DMS53 treated with DMSO at 0.1 percent for 48 hours (cell line): ENCODE measurements around the gene KCNK10.

Experiments used
- DNase-seq: peaks from one replicate; lab custom pipeline; 2025; ENCODE audit not compliant: unreplicated experiment; lab: John Stamatoyannopoulos, UW

Gene KCNK10

DNA sequence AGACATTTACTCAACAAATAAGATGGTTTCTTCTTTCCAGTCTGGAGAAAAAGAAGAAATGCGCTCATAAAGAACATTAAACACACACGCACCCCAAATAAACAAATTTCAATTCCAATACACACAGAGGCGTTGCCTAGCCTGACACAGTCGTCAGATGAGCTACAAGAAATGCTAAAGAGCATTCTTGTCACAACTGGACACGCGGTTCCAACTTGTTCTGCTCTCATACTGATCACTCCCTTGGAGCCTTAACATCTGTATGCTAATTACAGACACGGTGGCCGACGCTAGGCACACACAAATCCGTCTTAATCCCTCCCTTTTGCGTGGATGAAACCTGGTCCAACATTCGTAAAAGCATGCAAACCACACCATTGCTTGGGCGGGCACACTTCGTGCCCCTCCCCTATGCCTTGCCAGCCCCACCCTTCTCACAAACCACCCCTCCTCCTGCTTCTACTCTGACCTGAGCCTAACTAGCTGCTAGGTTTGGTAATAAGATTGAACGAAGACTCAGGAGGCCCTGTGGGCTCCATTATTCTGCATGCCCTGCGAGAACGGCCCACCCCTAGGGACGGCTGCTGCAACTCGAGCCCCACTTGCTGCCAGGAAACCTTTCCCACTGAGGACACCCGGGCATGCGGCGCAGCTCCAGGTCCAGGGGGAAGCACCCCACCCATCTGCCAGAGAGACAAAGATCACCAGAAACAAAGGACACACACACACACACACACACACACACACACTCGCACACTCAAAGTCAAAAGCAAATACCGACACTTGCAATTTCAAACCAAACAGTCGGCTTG lies 1.2 kb downstream of the KCNK10 start:
- peak; percentile 18 for DNase-seq

DNA sequence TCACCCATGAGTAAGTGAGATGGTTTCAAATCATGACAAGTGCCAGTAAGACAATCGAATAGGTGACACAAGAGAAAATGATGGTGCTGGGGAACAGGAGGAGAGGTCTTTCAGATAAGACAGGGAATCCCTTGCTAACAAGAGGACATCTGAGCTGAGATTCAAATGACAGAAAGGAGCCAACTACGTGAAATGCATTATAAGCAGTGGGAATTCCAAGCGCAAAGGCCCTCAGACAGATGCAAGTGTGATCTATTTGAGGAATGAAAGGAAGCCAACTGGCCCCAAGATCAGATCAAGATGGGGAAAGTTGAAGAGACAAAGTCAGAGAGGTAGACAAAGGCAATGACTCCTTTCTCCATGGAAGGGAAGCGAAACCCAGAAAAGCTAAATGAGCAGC lies 4.7 kb downstream of the KCNK10 start:
- DNase-seq, result no peak

DNA sequence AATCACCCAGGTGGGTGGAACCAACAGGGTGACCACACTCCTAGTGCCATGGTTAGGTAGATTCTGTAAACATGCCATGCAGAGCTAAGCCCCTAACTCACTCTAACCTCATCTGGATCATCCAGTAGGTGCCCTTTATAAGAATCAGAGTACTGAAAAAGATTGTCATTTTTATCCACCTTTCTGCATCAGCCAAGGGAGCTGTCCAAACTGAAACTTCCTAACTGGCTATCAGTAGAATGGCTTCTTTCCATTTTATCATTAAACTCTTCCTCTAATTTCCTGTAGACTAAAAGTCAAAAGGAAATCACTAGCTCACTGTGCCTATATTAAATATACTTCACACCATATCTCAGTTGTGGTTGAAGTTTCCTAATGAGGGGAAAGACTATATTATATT lies 6.5 kb downstream of the KCNK10 start:
- DNase-seq, result no peak

DNA sequence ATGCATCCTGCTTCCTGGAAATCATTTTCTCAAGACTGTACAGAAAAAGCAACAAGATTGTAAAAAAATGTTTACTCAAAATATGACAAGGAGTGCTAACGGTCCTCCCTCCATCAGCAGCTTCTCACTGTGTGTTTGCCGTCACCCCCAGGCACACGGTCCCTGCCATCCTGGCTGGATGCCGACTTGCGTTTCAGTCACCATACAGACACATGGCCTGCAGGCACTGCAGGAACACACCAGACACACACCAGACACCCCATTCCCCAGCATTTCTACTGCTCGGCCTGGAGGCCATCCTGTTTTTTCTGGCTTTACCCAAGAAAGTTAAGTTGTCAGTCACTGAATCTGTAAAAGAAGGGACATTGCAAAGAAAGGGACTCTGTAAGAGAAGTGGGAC lies 10.8 kb downstream of the KCNK10 start:
- no peak for DNase-seq

DNA sequence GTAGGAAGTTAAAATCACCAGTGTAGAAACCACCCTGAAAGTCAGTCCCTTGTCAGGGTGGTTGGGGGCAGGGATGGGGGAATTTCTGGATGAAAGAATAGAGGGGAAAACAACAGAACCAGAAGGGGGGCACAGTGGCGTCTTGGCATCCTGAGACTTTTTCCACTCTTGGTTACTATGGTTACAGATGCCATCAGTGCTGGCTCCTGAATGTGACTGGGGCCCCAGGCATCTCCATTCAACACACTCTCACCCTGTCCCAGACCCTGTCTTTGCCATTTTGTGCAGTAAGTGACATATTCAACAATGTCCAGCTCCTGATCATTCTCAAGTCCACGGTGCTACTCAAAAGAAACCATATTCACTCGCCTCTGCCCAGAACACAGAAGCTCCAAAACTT lies 11.3 kb downstream of the KCNK10 start:
- no peak for DNase-seq

DNA sequence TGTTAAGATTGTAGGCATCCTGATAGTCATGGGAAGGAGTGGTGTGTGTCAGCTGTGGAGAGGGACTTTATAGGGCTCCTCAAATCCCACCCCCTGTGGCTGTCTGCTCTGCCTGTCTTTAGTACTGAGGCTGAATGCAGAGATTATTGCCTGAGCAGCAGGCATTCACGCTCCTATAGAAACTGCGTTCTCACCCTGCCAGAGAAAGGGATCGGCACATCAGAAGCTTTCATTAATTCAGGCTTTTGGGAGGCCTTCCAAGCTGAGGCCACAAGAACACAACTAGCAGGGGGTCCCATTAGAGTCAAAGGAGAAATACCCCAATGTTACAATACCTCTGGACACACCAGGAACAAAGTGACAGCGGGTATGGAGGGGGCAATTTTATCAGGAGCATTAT lies 12.6 kb downstream of the KCNK10 start:
- no peak for DNase-seq

DNA sequence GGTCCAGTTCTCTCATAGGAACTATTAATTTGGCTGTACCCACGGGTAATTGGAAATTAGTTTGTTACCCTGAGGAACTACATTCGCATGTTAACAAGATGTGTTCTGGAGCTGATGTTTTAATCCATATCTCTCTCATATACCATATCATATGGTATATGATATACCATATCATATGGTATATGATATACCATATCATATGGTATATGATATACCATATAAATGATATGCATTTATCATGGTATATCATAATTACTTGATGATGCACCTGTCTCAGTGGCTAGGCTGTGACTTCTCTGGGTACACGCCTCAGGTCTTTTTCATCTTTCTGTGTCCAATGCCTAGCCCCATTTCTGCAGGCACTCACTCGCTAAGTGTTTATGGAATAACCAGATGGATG lies 13.0 kb downstream of the KCNK10 start:
- no peak for DNase-seq

DNA sequence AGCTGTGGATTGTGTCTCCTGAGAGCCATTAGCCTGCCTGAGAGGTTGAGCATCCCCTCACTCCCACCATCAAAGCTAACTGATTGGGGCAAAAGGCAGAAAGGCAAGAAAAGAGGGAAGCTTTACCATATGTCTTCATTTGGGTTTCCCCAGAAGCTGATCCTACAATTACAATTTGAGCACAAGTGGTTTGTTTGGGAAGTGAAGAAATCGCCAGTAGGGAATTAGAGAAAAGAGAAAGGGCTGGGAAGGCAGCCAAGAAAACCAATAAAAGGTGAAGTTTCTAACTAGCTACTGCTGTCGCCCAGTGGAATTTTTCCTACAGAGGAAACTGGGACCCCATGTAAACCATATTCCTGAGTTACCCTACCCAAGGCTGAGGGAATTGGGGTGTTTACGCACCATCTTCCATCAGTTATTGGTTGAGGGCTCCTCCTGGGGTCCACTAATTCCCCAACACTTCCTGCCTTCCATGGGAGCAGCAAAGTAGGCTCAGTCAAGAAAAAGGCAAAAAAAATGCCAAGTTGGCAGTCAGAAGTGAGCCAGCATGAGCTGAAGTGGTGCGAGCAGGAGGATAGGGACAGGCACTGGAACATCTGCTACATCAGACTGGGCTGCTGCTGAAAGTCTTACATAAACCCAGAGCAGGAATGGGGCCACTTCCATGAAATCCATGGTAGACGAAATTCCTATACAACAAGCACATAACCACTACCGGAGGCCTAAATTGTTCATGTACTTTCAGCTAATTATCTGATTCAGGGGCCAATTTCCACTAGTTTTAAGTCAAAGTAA lies 17.3 kb downstream of the KCNK10 start:
- no peak for DNase-seq

DNA sequence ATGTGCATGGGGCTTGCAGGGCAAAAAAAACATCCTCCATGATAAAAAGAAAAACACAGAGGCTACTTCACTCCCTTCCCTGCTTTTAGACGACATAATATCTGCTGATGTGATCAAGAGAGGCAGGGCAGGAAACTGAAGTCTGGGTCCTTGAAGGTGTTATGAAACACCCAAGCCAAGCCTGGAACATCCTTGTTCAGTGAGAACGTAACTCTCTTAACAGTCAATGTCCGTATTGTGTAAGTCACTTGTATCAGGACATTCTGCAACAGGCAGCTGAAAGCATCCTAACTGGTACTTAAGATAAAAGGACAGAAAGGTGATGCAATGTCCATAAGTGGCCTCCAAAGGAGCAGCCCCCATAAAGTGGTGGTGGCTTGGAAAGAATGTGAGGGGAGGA lies 20.0 kb downstream of the KCNK10 start:
- DNase-seq, result no peak

DNA sequence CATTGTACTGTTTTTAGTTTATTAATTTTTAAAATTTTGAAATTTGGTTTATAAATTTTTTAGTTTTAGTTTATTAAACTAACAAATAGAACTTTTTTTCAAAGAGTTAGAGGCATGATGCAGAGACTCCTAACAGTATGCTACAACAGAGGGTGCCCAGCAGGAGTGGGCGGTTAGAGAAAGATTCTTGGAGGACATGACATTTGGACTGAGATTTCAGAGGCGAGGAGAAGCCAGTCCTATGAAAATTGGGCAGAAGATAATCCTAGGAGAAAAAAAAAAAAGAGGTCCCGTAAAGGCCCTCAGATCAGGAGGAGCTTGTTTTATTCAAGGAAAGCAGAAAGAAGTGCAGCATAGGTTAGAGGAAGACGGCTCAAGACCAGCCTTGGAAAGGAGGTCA lies 21.7 kb downstream of the KCNK10 start:
- DNase-seq, result no peak

DNA sequence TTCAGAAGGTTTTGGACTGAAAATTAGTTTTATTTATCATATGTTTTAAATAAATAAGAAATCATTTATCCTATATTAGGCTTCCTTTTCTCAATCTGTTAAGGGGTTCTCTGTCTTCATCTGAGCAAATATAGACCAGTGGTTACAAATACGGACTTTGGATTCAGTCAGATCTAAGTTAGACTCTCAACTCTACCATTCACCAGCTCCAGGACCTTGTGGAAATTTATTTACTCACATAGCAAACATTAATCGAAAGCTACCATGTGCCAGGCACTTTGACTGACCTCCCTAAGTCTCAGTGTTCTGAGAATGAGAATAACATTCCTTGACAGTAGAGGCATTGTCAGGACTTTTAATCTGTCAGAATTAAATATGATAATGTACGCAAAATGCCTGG lies 22.3 kb downstream of the KCNK10 start:
- DNase-seq, result no peak

DNA sequence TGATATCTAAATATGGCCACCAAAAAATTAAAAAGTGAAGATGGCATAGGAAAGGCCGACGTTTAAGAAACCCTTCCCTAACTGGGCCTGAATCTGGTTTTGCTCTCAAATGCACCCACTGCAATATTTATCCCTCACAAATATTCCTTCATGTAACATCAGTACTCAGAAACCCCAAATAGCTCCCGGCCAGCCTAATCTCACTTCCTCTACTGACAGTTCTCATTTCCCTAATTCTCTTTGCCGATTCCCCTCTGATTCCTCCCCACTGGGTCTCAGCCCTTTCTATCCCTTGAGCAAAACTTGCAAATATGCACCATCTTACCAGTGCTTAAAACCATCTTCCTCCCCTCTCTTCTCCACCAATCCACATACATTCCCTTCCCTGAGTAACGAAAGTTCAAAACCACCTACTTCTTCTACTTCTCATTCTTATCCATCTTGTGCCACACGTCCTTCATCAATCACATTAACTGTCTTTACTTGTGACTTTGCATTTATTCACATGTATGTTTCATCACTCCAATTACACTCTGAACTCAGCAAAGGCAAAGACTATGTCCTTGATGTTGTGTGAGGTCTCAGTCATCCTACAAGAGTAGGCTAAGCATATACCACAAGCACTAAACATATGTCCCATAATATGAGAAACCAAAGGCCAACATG lies 23.1 kb downstream of the KCNK10 start:
- DNase-seq, result no peak

DNA sequence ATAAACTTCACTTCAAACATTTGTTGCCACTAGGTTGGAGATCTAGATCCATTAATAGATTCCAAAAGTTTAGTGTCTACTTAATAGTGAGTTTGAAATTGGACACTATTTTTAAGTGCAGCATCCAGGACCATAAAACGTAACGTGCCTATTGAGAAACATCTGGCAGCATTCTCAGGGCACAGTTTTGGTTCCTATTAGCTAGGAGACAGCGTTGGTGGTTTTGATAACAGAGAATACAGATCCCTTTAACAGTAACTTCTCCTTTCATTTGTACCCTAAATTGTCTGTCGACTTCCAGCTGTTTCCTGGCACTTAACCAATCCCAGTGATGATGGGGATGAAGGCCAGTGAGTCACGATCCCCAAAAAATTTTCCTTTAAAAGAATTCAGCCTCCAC lies 25.8 kb downstream of the KCNK10 start:
- DNase-seq, result no peak

DNA sequence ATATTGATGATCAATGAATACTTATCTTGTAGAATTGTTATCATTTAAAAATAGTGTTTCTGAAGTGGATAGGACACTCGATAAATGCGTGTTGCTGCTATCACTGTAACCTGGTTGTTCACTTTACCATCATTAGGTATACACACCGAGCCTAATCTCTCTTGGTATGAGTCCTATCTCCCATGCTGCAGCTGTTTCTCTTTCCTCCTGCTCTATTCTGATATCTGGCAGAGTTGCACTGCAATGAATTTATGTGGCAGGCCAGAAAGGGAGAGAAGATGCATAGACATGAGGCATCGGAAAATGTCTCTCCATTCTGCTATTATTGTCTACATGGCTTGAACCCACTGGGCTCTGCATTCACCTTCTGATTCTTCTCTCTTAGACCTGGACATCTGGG lies 26.7 kb downstream of the KCNK10 start:
- no peak for DNase-seq

DNA sequence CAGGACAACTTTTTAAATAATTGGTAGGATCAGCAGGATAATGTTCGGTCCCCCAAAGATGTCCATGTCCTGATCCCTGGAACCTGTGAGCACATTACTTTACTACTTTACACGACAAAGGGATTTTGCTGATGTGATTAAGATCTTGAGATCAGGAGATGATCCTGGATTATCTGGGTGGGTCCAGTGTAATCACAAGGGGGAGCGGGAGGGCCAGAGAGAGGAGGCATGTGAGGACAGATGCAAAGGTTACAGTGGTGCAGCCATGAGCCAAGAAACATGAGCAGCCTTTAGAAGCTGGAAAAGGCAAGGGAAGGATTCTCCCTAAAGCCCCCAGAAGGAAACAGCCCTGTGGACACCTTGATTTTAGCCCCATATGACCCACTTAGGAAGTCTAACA lies 33.1 kb downstream of the KCNK10 start:
- DNase-seq, result no peak

DNA sequence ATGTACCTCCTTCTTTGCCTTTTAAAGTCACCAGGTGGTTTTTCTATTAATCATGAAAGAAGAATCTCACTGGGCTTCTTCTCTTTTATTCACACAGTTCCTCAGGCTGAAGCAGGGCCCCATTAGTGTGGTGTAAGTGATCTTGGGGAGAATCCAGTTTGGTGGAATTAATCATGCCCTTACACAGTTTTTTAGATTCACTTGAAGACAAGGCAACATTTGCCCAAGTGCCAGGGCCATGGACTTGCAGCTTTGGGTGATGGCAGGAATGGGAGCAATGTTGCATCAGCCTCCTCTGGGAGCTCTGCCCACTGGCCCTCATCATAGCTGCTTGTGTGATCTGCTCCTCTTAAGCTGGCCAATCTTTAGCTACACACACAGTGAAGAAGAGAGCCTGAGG lies 33.8 kb downstream of the KCNK10 start:
- DNase-seq, result peak; percentile 5

DNA sequence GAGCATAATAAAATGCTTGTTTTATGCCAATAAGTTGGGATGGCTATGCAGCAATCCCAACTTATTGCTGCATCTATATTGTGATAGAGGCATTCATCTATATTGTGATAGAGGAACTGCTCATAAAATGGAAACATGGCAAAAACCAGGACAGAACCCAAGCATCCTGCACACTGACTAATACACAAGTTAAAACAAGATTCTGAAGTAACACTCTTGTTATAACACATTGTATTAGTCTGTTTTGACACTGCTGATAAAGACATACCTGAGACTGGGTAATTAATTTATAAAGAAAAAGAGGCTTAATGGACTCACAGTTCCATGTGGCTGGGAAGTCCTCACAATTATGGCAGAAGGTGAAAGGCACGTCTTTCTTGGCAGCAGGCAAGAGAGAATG lies 36.8 kb downstream of the KCNK10 start:
- DNase-seq, result no peak

DNA sequence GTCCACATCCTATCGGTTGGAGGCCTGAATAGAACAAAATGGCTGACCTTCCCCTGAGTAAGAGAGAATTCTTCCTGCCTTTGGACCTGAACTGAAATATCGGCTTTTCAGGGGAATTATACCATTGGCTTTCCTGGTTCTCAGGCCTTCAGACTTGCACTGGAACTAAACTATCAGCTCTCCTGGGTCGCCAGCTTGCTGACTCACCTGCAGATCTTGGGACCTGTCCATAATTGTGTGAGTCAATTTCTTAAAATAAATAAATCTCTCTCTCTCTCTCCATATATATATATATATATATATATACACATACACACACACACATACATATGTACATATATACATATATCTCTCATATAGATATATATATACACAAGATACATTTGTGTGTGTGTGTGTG lies 41.6 kb downstream of the KCNK10 start:
- no peak for DNase-seq

DNA sequence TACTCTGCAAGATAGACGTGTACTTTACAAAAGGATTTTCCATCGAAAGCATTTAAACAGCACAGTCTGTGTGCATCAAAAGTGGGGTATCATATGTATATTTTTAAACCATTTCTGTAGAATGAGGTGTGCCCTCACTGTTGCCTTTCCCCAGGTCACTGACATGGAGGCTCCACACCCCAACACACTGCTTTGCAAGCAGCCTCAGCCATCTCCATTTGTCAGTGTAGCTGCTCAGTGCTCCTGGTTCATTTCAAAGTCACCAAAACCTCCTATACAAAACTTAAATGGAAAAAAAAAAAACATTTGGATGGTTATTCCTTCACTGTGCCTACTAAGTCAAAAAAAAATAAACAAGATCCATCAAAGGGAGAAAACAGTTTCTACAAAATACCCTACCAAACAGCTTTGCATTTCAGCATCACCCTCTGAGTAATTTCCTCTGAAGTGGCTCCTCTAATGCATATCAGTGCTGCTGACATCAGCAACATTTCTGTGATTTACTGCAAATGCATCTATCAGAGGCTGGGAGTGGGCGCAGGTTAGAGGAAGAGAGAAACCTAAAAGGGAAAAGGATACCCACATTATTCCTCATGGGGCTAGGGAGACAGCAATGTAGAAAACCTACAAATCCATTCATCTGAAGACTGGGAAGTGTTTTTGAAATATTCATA lies 46.0 kb downstream of the KCNK10 start:
- no peak for DNase-seq

DNA sequence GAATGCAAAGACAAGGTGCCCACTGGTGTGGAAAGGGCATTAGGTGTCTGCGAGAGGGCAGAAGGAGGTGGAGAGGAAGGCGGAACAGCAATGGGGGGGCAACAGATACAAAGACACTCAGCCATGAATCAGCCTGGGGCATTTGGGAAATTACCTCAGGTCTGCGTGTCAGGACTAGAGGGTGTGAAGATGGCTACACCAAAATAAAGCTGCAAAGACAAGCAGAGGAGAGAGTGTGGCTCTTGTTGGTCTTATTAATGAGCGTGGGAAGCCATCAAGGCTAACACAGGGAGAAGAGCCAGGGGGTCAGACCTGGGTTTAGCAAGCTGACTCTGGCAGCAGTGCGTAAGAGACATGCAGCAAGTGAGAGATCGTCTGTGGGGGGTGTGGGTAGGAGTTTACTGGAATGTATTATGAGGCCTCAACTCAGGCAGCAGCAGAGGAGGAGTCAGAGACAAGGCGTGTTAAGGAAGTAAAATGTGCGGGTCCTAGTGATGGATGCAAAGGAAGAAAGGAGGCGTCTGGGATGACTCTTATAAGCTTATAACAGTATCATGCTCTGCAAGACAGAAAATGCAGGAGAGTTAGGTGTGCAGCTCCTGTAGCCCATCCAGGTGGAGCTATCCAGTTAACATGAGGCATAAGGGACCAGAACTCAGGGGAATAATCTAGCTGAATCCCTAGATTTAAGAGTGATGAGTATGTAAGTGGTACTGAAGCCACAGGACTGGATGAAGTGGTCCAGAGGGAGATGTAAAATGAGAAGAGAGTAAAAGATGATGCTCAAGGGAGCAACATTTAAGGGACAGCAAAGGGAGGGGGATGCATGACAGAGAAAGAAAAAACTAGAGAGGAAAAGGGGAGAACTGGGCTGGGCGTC lies 50.4 kb downstream of the KCNK10 start:
- no peak for DNase-seq

DNA sequence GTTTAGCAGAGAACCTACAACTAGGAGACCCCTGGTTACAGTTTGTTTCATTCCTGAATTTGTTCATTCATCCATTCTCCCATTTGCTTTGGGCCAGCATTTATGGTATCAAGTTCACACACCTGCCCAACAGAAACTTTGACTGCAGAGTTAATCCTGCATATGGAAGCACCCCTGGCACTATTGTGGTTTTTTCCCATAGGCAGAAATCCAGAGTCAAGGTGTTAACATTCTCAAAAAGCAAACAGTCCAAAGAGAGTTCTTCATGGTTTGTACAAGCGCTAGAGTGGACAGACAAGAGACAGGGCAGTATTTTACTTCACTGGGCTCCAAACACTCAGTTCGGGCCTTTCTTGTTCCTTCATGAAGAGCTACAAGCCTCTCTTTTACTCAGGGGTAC lies 51.9 kb downstream of the KCNK10 start:
- no peak for DNase-seq
